NCI-H82 treated with DMSO at 0.1 percent for 48 hours (cell line): ENCODE results near the gene KLHL2.
"Not testable (repeated sequence)": the region's sequence is repeated elsewhere in the genome, so short reads cannot be mapped to it uniquely, and the experiment has no call there.

Experiments used
- DNase-seq: peaks from one replicate; lab custom pipeline; 2025; ENCODE audit not compliant: unreplicated experiment; lab: John Stamatoyannopoulos, UW

Gene KLHL2

GRCh38 chr4:165232623-165233433 is 25.5 kb downstream of the KLHL2 start:
- not testable (repeated sequence) for DNase-seq

- DNase-seq: no peak
These were observed 27.4 kb downstream of the KLHL2 start for GRCh38 chr4:165234766-165235165.

GRCh38 chr4:165236852-165237251 is 29.5 kb downstream of the KLHL2 start:
- not testable (repeated sequence) for DNase-seq

GRCh38 chr4:165238041-165238640 is 30.8 kb downstream of the KLHL2 start:
- DNase-seq: not testable (repeated sequence)

- DNase-seq: not testable (repeated sequence)
These were observed 33.4 kb downstream of the KLHL2 start for GRCh38 chr4:165240761-165241160.

- DNase-seq: not testable (repeated sequence)
These were observed 36.8 kb downstream of the KLHL2 start for GRCh38 chr4:165244148-165244547.

- DNase-seq: not testable (repeated sequence)
These were observed 37.3 kb downstream of the KLHL2 start for GRCh38 chr4:165244587-165245186.

GRCh38 chr4:165248102-165248501 is 40.7 kb downstream of the KLHL2 start:
- no peak for DNase-seq

GRCh38 chr4:165248904-165249303 is 41.5 kb downstream of the KLHL2 start:
- not testable (repeated sequence) for DNase-seq

GRCh38 chr4:165254771-165255170 is 47.4 kb downstream of the KLHL2 start:
- not testable (repeated sequence) for DNase-seq

GRCh38 chr4:165255439-165255838 is 48.1 kb downstream of the KLHL2 start:
- DNase-seq: not testable (repeated sequence)

- DNase-seq: not testable (repeated sequence)
These were observed 48.8 kb downstream of the KLHL2 start for GRCh38 chr4:165256074-165256659.

GRCh38 chr4:165259776-165260175 is 52.4 kb downstream of the KLHL2 start:
- DNase-seq: not testable (repeated sequence)

- not testable (repeated sequence) for DNase-seq
These were observed 54.9 kb downstream of the KLHL2 start for GRCh38 chr4:165262306-165262705.

- not testable (repeated sequence) for DNase-seq
These were observed 56.1 kb downstream of the KLHL2 start for GRCh38 chr4:165263466-165263865.

GRCh38 chr4:165269931-165270330 is 62.6 kb downstream of the KLHL2 start:
- not testable (repeated sequence) for DNase-seq

- not testable (repeated sequence) for DNase-seq
These were observed 66.1 kb downstream of the KLHL2 start for GRCh38 chr4:165273443-165273842.

- not testable (repeated sequence) for DNase-seq
These were observed 68.0 kb downstream of the KLHL2 start for GRCh38 chr4:165275357-165275756.

GRCh38 chr4:165279531-165279930 is 72.2 kb downstream of the KLHL2 start:
- not testable (repeated sequence) for DNase-seq

- not testable (repeated sequence) for DNase-seq
These were observed 77.3 kb downstream of the KLHL2 start for GRCh38 chr4:165284697-165285096.

GRCh38 chr4:165286619-165287340 is 79.4 kb downstream of the KLHL2 start:
- not testable (repeated sequence) for DNase-seq
